Camera-type eye (tissue), 1 donor: Measurements from ENCODE around the gene CYB561D2. TPM values are rescaled to one million over a fixed set of nuclear protein-coding genes. Genes with fewer than 3 reads are reported as not detected.

Source experiments
- total RNA-seq: library from RNA; depleted of rRNA; stranded (reverse); fragments of >200 nt; gene quantifications from one replicate; pipeline ENCODE4 v1.2.3, GENCODE V29; 2014

The CYB561D2 gene
- 17.0 TPM for total RNA-seq

GRCh38 chr3:50350527-50351322, at the start of gene CYB561D2, which contains the start of gene NPRL2:
Gene CYB561D2 (plus strand): TSS chr3:50350862. CDS start chr3:50351434, 572 bp downstream.
Gene NPRL2 (minus strand): TSS chr3:50350775. CDS start chr3:50350652, 123 bp downstream.

GRCh38 chr3:50303013-50303815, 47.4 kb upstream of the CYB561D2 start, which contains the start of gene HYAL1:
Gene HYAL1 (minus strand): TSS chr3:50303574. CDS start chr3:50302956, 618 bp downstream.

DNA sequence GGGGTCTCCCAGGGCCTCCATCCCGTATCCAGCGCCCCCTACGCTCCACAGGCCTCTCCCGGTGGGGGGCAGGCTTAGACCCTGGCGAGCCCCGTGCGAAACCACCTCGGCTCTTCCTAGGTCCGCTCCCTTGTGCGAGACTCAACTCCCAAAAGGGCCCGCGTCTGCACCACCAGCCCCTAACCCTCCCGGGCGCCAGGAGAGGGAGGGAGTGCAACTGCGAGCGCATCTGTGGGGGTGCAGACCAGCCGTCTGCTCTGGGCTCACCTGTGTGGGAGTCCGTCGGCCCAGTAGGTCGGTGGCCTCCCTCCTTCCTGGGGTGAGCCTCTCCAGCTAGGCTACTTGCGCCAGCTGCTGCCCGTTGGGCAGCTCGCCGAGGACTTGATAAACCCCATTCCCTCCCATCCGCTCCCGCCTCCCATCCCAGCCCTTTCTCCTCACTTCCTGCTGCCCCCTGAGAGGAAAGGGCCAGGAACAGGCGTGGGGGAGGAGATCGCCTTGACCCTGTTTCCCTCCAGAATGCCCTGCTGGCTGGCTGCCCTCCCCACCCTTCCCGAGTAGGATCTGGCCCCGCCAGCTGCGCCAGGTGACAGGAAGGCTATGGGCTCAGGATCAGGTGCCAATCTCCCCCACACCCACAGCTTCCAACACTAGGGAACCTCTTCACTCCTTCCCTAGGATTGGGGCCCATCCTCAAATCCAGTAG, 28.1 kb upstream of the CYB561D2 start, which contains the start of gene HYAL2:
TSS of gene HYAL2 (minus strand) at position 360 of the 706 bp plus-strand sequence. CDS start 2,256 bp downstream, outside the sequence.

DNA sequence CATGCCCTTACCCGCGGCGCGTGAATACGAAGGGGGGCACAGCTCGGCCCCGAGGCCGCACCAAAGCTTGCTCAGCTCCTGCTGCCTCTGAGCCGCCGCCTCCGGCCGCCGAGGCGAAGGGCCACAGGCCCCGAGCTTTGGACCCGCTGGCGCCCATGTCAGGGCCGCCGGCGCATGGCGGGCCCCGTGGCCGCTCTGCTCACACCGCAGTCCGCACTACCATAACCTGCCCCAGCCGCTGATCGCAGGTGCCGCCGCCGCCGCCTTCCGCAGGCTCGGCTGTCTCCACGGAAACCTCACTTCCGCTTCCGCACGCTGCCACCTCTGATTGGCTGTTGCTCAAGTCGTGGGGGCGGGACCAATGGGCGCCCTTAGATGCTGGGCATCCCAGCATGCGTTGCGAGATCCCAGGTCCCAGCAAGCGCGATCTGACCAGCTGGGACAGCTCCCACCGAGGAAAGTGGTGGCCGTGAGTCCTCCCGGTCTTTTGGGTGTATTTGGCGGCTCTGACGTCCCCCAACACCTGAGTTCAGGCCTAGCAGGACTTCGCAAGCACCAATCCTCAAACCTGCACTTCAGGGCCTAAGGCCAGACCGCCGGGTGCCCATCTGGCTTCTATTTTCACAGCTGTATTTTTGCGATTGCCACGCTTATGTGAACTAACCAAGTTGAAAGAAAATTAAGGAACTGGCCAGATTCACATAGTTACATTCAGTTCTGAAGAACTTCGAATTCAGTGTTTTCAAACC, 22.5 kb upstream of the CYB561D2 start, which contains the start of gene TUSC2:
TSS of gene TUSC2 (minus strand) at position 281 of the 749 bp plus-strand sequence. CDS start at position 157, 124 bp downstream.

DNA sequence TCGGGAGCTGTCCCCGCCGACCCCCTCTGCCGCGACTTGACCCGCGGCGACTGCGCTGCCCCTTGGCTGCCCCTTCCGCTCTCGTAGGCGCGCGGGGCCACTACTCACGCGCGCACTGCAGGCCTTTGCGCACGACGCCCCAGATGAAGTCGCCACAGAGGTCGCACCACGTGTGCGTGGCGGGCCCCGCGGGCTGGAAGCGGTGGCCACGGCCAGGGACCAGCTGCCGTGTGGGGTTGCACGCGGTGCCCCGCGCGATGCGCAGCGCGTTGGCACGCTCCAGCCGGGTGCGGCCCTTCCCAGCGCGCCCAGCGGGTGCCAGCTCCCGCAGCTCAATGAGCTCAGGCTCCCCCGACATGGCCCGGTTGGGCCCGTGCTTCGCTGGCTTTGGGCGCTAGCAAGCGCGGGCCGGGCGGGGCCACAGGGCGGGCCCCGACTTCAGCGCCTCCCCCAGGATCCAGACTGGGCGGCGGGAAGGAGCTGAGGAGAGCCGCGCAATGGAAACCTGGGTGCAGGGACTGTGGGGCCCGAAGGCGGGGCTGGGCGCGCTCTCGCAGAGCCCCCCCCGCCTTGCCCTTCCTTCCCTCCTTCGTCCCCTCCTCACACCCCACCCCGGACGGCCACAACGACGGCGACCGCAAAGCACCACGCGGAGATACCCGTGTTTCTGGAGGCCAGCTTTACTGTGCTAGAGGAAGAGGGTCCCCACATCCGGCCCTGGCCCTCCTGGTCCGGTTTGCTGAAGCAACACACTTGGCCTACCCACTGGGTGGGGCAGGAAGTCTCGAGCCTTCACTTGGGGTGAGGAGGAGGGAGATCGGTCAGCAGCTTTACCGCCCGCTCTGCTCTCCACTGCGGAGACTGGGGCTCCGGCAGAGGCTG, 10.0 kb upstream of the CYB561D2 start, which contains the start of gene RASSF1:
TSS of gene RASSF1 (minus strand) at position 389 of the 882 bp plus-strand sequence. CDS start at position 358, 31 bp downstream.

GRCh38 chr3:50345586-50346234, 5.0 kb upstream of the CYB561D2 start, which contains the start of gene ZMYND10:
Gene ZMYND10 (minus strand): TSS chr3:50345732. CDS start chr3:50345579, 153 bp downstream.

GRCh38 chr3:50358911-50359759, 8.5 kb downstream of the CYB561D2 start, which contains the start of gene TMEM115:
Gene TMEM115 (minus strand): TSS chr3:50359521. CDS start chr3:50359063, 458 bp downstream.

Other genes starting within 250 kb of the CYB561D2 start
- gene SEMA3F, start 195.5 kb upstream of the CYB561D2 start, total RNA-seq, result 60.7 TPM
- gene GNAT1, start 159.3 kb upstream of the CYB561D2 start, total RNA-seq, result 66.7 TPM
- gene SLC38A3, start 145.6 kb upstream of the CYB561D2 start, total RNA-seq, result 21.4 TPM
- gene GNAI2, start 114.7 kb upstream of the CYB561D2 start, total RNA-seq, result 125 TPM
- gene SEMA3B, start 81.7 kb upstream of the CYB561D2 start, total RNA-seq, result 107 TPM
- gene LSMEM2, start 71.8 kb upstream of the CYB561D2 start, total RNA-seq, result 1.4 TPM
- gene IFRD2, start 58.4 kb upstream of the CYB561D2 start, total RNA-seq, result 19.8 TPM
- gene HYAL3, start 51.5 kb upstream of the CYB561D2 start, total RNA-seq, result 3.9 TPM
- 5.5 TPM for gene NAA80, start 51.5 kb upstream of the CYB561D2 start, total RNA-seq
- 1.1 TPM for gene HYAL1, start 47.3 kb upstream of the CYB561D2 start, total RNA-seq
- 71.0 TPM for gene HYAL2, start 28.1 kb upstream of the CYB561D2 start, total RNA-seq
- gene TUSC2, start 22.6 kb upstream of the CYB561D2 start, total RNA-seq, result 31.8 TPM
- gene RASSF1, start 10.0 kb upstream of the CYB561D2 start, total RNA-seq, result 37.6 TPM
- 5.7 TPM for gene ZMYND10, start 5.1 kb upstream of the CYB561D2 start, total RNA-seq
- gene NPRL2, start 87 bp upstream of the CYB561D2 start, total RNA-seq, result 30.0 TPM
- 33.6 TPM for gene TMEM115, start 8.7 kb downstream of the CYB561D2 start, total RNA-seq
- 17.4 TPM for gene CACNA2D2, start 152.8 kb downstream of the CYB561D2 start, total RNA-seq
- gene C3orf18, start 216.9 kb downstream of the CYB561D2 start, total RNA-seq, result 22.7 TPM
- 25.3 TPM for gene HEMK1, start 218.7 kb downstream of the CYB561D2 start, total RNA-seq